NT2/D1 (cell line): ENCODE results near the gene CACNA1H.

ENCODE experiments used
- SUZ12 ChIP-seq: IDR thresholded peaks from 2 replicates; pipeline ENCODE4 v1.6.1; 2011; ENCODE audit not compliant: insufficient read length, insufficient read depth; ENCODE audit errors: extremely low read depth
- YY1 ChIP-seq: IDR thresholded peaks from 2 replicates; pipeline ENCODE4 v1.6.1; 2011; ENCODE audit not compliant: insufficient read length, insufficient read depth
- ZNF274 ChIP-seq: IDR thresholded peaks from 2 replicates; pipeline ENCODE4 v1.6.1; 2011; ENCODE audit warnings: mild to moderate bottlenecking, low read depth, low read length

GRCh38 chr16:1129106-1129960, 23.6 kb upstream of the CACNA1H start:
- TF ChIP-seq SUZ12 (no peak), YY1 (no peak), ZNF274 (no peak)
